ENCODE results near the gene KRTAP7-1. TPM values are rescaled to one million over a fixed set of nuclear protein-coding genes. Genes with fewer than 3 reads are reported as not detected.

Gene KRTAP7-1
- total and polyA plus RNA-seq, 10 of the 15 experiments (the other 5 are each of a cell fraction or from before 2014, with no cell fraction given) = not detected

GRCh38 chr21:30847627-30848500 lies 18.3 kb upstream of the KRTAP7-1 start:
- Histone ChIP-seq H3K36me3 (ENCODE audit: control insufficient read depth in 2 of 2, insufficient read depth in 2 of 2, low read length in 1 of 2) (no peaks in the 10 kb centered on the region), H3K9me3 (replicated peaks; ENCODE audit: control insufficient read depth, insufficient read depth, low read length) (no peaks in the 10 kb centered on the region), H3K4me2 (ENCODE audit: control insufficient read depth, insufficient read depth) (no peak overlapping the region), H3K4me3 (no peak overlapping the region), H3K79me2 (ENCODE audit: control insufficient read depth, insufficient read depth, low read length) (no peaks in the 10 kb centered on the region), H3K9ac (ENCODE audit: control insufficient read depth, insufficient read depth, low read length) (no peak overlapping the region), H4K20me1 (ENCODE audit: control insufficient read depth, insufficient read depth) (no peaks in the 10 kb centered on the region), H3K27me3 (replicated peaks in 1 of 2; ENCODE audit: control insufficient read depth in 2 of 2, insufficient read depth in 2 of 2, low read length in 1 of 2) (no peaks in the 10 kb centered on the region), H3K27ac (ENCODE audit: control insufficient read depth, insufficient read depth) (no peak overlapping the region), H3K4me1 (ENCODE audit: control insufficient read depth, insufficient read depth, low read length) (no peaks in the 10 kb centered on the region), H2AFZ (ENCODE audit: control insufficient read depth, low read depth, low read length) (no peak overlapping the region)
- intact Hi-C loops (cut with micrococcal nuclease; ENCODE audit: unreplicated experiment) (no loop called here), in situ Hi-C loops (cut with MboI) (no loop called here)
- ChIA-PET POLR2A (no interaction called here), CTCF (interaction anchor here (2.0 kb wide), 1 partner anchor 8 kb away, joined by 5 read pairs; no protein-coding TSS in a partner anchor), RAD21 (ENCODE audit: unreplicated experiment) (no interaction called here), SMC1A (ENCODE audit: uncharacterized antibody, unreplicated experiment) (interaction anchor here (1.5 kb wide), 1 partner anchor 9 kb away, joined by 4 read pairs; no protein-coding TSS in a partner anchor)
- ATAC-seq = no peak
- DNase-seq (ENCODE audit: low read depth, low spot score) = no peak
- FAIRE-seq = no peak
- 14% methylated on average over 9 of the region's 9 CpGs for WGBS (ENCODE audit: insufficient coverage, insufficient replicate concordance, low lambda C conversion rate, missing lambda C conversion rate)
- no TSS peak for BruUV-seq (replicated peaks)
- TF ChIP-seq RAD21 (IDR thresholded peaks at IDR 0.05; ENCODE audit: insufficient read depth, low read depth, low read length) = no peak
- no peak for TF ChIP-seq IRF3 (IDR thresholded peaks at IDR 0.05)
- TF ChIP-seq BRCA1 (IDR thresholded peaks at IDR 0.05; ENCODE audit: low read depth, low read length) = no peak
- TF ChIP-seq RCOR1 (conservative IDR thresholded peaks at IDR 0.05; ENCODE audit: low read depth, low read length) = no peak
- TF ChIP-seq CHD1 (IDR thresholded peaks at IDR 0.05; ENCODE audit: low read depth, low read length) = no peak
- no peak for TF ChIP-seq ZNF207 (IDR thresholded peaks at IDR 0.05; ENCODE audit: borderline replicate concordance)
- TF ChIP-seq BACH1 (IDR thresholded peaks at IDR 0.05; ENCODE audit: borderline replicate concordance) = no peak
- TF ChIP-seq MAX (IDR thresholded peaks at IDR 0.05; ENCODE audit: low read depth, low read length) = no peak

All from GM12878 (cell line).